OCI-LY7 (cell line): ENCODE measurements around the gene TEK. TPM values are rescaled to one million over a fixed set of nuclear protein-coding genes. Genes with fewer than 3 reads are reported as not detected.
"Not testable (repeated sequence)": the region's sequence is repeated elsewhere in the genome, so short reads cannot be mapped to it uniquely, and the experiment has no call there.

Experiments used
- BruUV-seq: library from RNA; stranded (reverse); fragments of 400-500 nt; replicated peaks from 2 replicates; lab custom pipeline; 2021; lab: Mats Ljungman, UMichigan
- CTCF ChIA-PET: fragments of 300-600 bp; sonication (Branson Sonifier 250); formaldehyde crosslinking; loops from one replicate; lab custom pipeline; 2022; ENCODE audit warnings: antibody characterized with exemption; ENCODE audit not compliant: unreplicated experiment; lab: Charles Lee
- POLR2A ChIA-PET: fragments of 300-600 bp; sonication (Branson Sonifier 250); formaldehyde crosslinking; loops from one replicate; lab custom pipeline; 2022; ENCODE audit warnings: antibody characterized with exemption; lab: Charles Lee
- DNase-seq: peaks from one replicate; pipeline ENCODE4 v3.0.0-alpha.2; 2015; ENCODE audit warnings: low spot score
- H2AFZ ChIP-seq: fragments of 200-600 bp; sonication (generic), shearing (Covaris generic); 2 replicates; pipeline ENCODE4 v1.6.1; 2014; ENCODE audit warnings: mild to moderate bottlenecking, antibody characterized with exemption, low read length, moderate library complexity
- H3K27ac ChIP-seq: fragments of 200-600 bp; sonication (generic); 2 replicates; pipeline ENCODE4 v1.5.1; 2014; ENCODE audit warnings: mixed run types, low read depth, mild to moderate bottlenecking, moderate library complexity, low read length, inconsistent platforms; ENCODE audit not compliant: poor library complexity, severe bottlenecking
- H3K36me3 ChIP-seq: fragments of 200-600 bp; sonication (generic); 2 replicates; pipeline ENCODE4 v1.6.1; 2014; ENCODE audit warnings: mild to moderate bottlenecking, antibody characterized with exemption, low read length, moderate library complexity, mixed read lengths; ENCODE audit not compliant: insufficient read depth
- H3K4me1 ChIP-seq: fragments of 200-600 bp; sonication (generic); 2 replicates; pipeline ENCODE4 v1.5.1; 2014; ENCODE audit warnings: mild to moderate bottlenecking, low read length; ENCODE audit not compliant: insufficient read depth, poor library complexity, severe bottlenecking
- H3K4me2 ChIP-seq: fragments of 200-600 bp; sonication (generic); 2 replicates; pipeline ENCODE4 v1.6.1; 2014; ENCODE audit warnings: mild to moderate bottlenecking, low read length
- H3K4me3 ChIP-seq: fragments of 200-600 bp; sonication (generic); 2 replicates; pipeline ENCODE4 v1.5.1; 2014; ENCODE audit warnings: mild to moderate bottlenecking, low read depth, low read length; ENCODE audit not compliant: poor library complexity, severe bottlenecking
- H3K79me2 ChIP-seq: fragments of 200-600 bp; sonication (generic); 2 replicates; pipeline ENCODE4 v1.6.1; 2016; ENCODE audit warnings: low read depth, mild to moderate bottlenecking, low read length, moderate library complexity, mixed read lengths; ENCODE audit not compliant: insufficient read depth
- H3K9me2 ChIP-seq: fragments of 200-600 bp; sonication (generic); 2 replicates; pipeline ENCODE4 v1.6.1; 2016; ENCODE audit warnings: mild to moderate bottlenecking, low read length, mixed read lengths; ENCODE audit not compliant: insufficient read depth
- H3K9me3 ChIP-seq: fragments of 200-600 bp; sonication (generic); 2 replicates; pipeline ENCODE4 v1.6.1; 2014; ENCODE audit warnings: mild to moderate bottlenecking, mixed run types, low read length, mixed read lengths
- H4K20me1 ChIP-seq: fragments of 200-600 bp; sonication (generic); 2 replicates; pipeline ENCODE4 v1.6.1; 2014; ENCODE audit warnings: mild to moderate bottlenecking, antibody characterized with exemption, low read length, moderate library complexity, mixed read lengths; ENCODE audit not compliant: insufficient read depth
- CTCF ChIP-seq: fragments of 200-600 bp; sonication (generic); conservative IDR thresholded peaks from 2 replicates; pipeline ENCODE4 v1.5.1; 2014; ENCODE audit warnings: mild to moderate bottlenecking, antibody characterized with exemption, low read length, moderate library complexity, mixed read lengths
- EZH2phosphoT487 ChIP-seq: fragments of 200-600 bp; sonication (generic); IDR thresholded peaks from 2 replicates; pipeline ENCODE4 v1.6.1; 2018; ENCODE audit warnings: low read depth, borderline replicate concordance, mild to moderate bottlenecking, mixed run types, antibody characterized with exemption, low read length, moderate library complexity, mixed read lengths
- intact Hi-C: fragments of 100-400 bp; cut with micrococcal nuclease; formaldehyde crosslinking; loops from one replicate; pipeline ENCODE4 v1.10.0; 2022; ENCODE audit not compliant: unreplicated experiment
- total RNA-seq, 2 experiments: library from RNA; depleted of rRNA in 1 of 2; stranded (reverse); fragments of >200 nt in 1 of 2; shearing (Covaris generic) in 1 of 2; gene quantifications; 2 replicates each; pipeline ENCODE4 v1.2.3, GENCODE V29; 2014 to 2022

TEK gene
- total RNA-seq, 2 experiments from 2014 or later = not detected

GRCh38 chr9:27093384-27094067 is 15.5 kb upstream of the TEK start:
- CTCF ChIA-PET, POLR2A ChIA-PET, intact Hi-C loops, H3K9me3 ChIP-seq, BruUV-seq, DNase-seq, H3K9me2 ChIP-seq, H3K79me2 ChIP-seq, H3K4me2 ChIP-seq, H3K27ac ChIP-seq, H4K20me1 ChIP-seq, H2AFZ ChIP-seq, H3K36me3 ChIP-seq, H3K4me3 ChIP-seq, H3K4me1 ChIP-seq: not testable (repeated sequence)

GRCh38 chr9:27094640-27095298 is 14.3 kb upstream of the TEK start:
- Histone ChIP-seq H3K27ac (no peak overlapping the region), H3K9me2 (no peaks in the 10 kb centered on the region), H2AFZ (no peak overlapping the region), H4K20me1 (no peaks in the 10 kb centered on the region), H3K4me3 (no peak overlapping the region), H3K36me3 (no peaks in the 10 kb centered on the region), H3K79me2 (no peaks in the 10 kb centered on the region), H3K4me1 (no peaks in the 10 kb centered on the region), H3K4me2 (no peak overlapping the region), H3K9me3 (no peaks in the 10 kb centered on the region)
- ChIA-PET POLR2A (interaction anchor here (1.2 kb wide), 1 partner anchor 19 kb away, joined by 3 read pairs; no protein-coding TSS in a partner anchor), CTCF (no interaction called here)
- DNase-seq = no peak
- intact Hi-C loops = no loop called here
- no peak for TF ChIP-seq CTCF
- TF ChIP-seq EZH2phosphoT487 = no peak
- no TSS peak for BruUV-seq

GRCh38 chr9:27107241-27107640 is 1.8 kb upstream of the TEK start:
- Histone ChIP-seq H3K27ac (no peak overlapping the region), H4K20me1 (no peaks in the 10 kb centered on the region), H2AFZ (no peak overlapping the region), H3K79me2 (no peaks in the 10 kb centered on the region), H3K9me2 (no peaks in the 10 kb centered on the region), H3K36me3 (no peaks in the 10 kb centered on the region), H3K9me3 (no peaks in the 10 kb centered on the region), H3K4me2 (no peak overlapping the region), H3K4me3 (no peak overlapping the region), H3K4me1 (no peaks in the 10 kb centered on the region)
- TF ChIP-seq CTCF (no peak), EZH2phosphoT487 (no peak)
- no TSS peak for BruUV-seq
- ChIA-PET CTCF (no interaction called here), POLR2A (interaction anchor here (0.6 kb wide), 2 partner anchors 67 to 708 kb away, joined by 3 to 5 read pairs; no protein-coding TSS in a partner anchor)
- DNase-seq = no peak
- intact Hi-C loops = no loop called here
